ENCODE data around the gene CYP26C1. TPM values are rescaled to one million over a fixed set of nuclear protein-coding genes. Genes with fewer than 3 reads are reported as not detected.

The CYP26C1 gene
- total and polyA plus RNA-seq, 9 of the 15 experiments (the other 6 are each of a cell fraction or from before 2014, with no cell fraction given), result 0.07 to 0.09 (median 0.07) TPM; not detected in 6

GRCh38 chr10:93073539-93074146, 13.0 kb downstream of the CYP26C1 start, which contains the start of gene CYP26A1 (continued):
- peak; percentile 49 for TF ChIP-seq VEZF1 (CRISPR knock-in tag; IDR thresholded peaks at IDR 0.05)

- intact Hi-C loops (cut with micrococcal nuclease), result loop anchor here (10.0 kb wide), 1 partner anchor 479 kb away; the partner anchor contains the start of gene KIF11
- DNase-seq (ENCODE audit: extremely low read depth in 1 of 4, low spot score in 3 of 4), result peak in 2 of 4 experiments; percentile 33 to 42
- peak overlapping the region in 1 of 2 experiments; percentile 88; a peak in 1 of 4 replicates for H3K9ac ChIP-seq (ENCODE audit: insufficient read depth in 1 of 2, low read depth in 2 of 2, low read length in 2 of 2)
Measured at GRCh38 chr10:93074147-93074596, 13.6 kb downstream of the CYP26C1 start.

More at GRCh38 chr10:93074147-93074596, 13.6 kb downstream of the CYP26C1 start:
- no peak overlapping the region for H3K4me3 ChIP-seq
- no TSS peak for BruUV-seq (replicated peaks)
- no peaks in the 10 kb centered on the region for H4K20me1 ChIP-seq (replicated peaks; ENCODE audit: control insufficient read depth, insufficient read depth, low read length)
- H3K27me3 ChIP-seq (ENCODE audit: control insufficient read depth in 2 of 2, insufficient read depth in 2 of 2, low read length in 2 of 2), result no peaks in the 10 kb centered on the region
- no peak for FAIRE-seq
- H3K4me2 ChIP-seq (ENCODE audit: insufficient read depth, low read length), result peak overlapping the region; percentile 75; the same call in 1 of the 2 replicates
- in situ Hi-C loops (cut with MboI), result no loop called here
- CTCF ChIA-PET (ENCODE audit: low intra/inter-chr PET ratio), result interaction anchor here (1.0 kb wide), 1 partner anchor 215 kb away, joined by 3 read pairs; no protein-coding TSS in a partner anchor
- no peak for TF ChIP-seq NFE2L1 (tag; IDR thresholded peaks at IDR 0.05; ENCODE audit: borderline replicate concordance, low read depth)
- TF ChIP-seq ZBTB33 (CRISPR knock-in tag; IDR thresholded peaks at IDR 0.05), result peak; percentile 97
- no peak for TF ChIP-seq BRCA1 (IDR thresholded peaks at IDR 0.05)
- no peak for TF ChIP-seq BRCA1 (CRISPR knock-in tag; IDR thresholded peaks at IDR 0.05)
- peak in 1 of 3 experiments; percentile 34; a peak in 2 of 6 replicates for TF ChIP-seq CTCF (IDR thresholded peaks at IDR 0.05 in 2 of 3, conservative IDR thresholded peaks at IDR 0.05 in 1 of 3; ENCODE audit: insufficient read depth in 2 of 3, low read depth in 1 of 3, low read length in 3 of 3)
- WGBS (ENCODE audit: insufficient coverage, low coverage, missing lambda C conversion rate), result 94% methylated on average over 3 of the region's 40 CpGs
- no peaks in the 10 kb centered on the region for H3K9me1 ChIP-seq (ENCODE audit: control insufficient read depth, insufficient read depth, low read length)
- H2AFZ ChIP-seq (ENCODE audit: low read depth, low read length), result no peak overlapping the region; the same call in 1 of the 2 replicates
- no peaks in the 10 kb centered on the region for H3K79me2 ChIP-seq (ENCODE audit: control insufficient read depth, insufficient read depth, low read length)
- H3K27ac ChIP-seq (ENCODE audit: extremely low read depth, low read depth, low read length), result no peak overlapping the region
- H3K36me3 ChIP-seq (ENCODE audit: control insufficient read depth, insufficient read depth, low read length), result no peaks in the 10 kb centered on the region
- POLR2A ChIA-PET, result no interaction called here
- ATAC-seq, result no peak
- H3K4me1 ChIP-seq (replicated peaks in 1 of 2; ENCODE audit: control insufficient read depth in 2 of 2, insufficient read depth in 2 of 2, low read length in 2 of 2), result peaks cover 33 to 56% of the 10 kb centered on the region in 2 experiments; a peak in 4 of 5 replicates
- H3K9me3 ChIP-seq (replicated peaks; ENCODE audit: control insufficient read depth, insufficient read depth, low read depth, low read length), result peaks cover 2% of the 10 kb centered on the region; the same call in 1 of the 2 replicates

Measured in K562 (cell line).